DOHH2 (cell line): ENCODE measurements around the gene HLCS.

Experiments used
- CTCF ChIP-seq: fragments of 200-600 bp; sonication (generic); IDR thresholded peaks from one replicate; pipeline ENCODE4 v1.5.1; 2014; ENCODE audit warnings: antibody characterized with exemption, mild to moderate bottlenecking, low read depth, low read length; ENCODE audit not compliant: poor library complexity, severe bottlenecking
- EZH2phosphoT487 ChIP-seq: fragments of 200-600 bp; sonication (generic); IDR thresholded peaks from 2 replicates; pipeline ENCODE4 v1.6.1; 2017; ENCODE audit warnings: borderline replicate concordance, mild to moderate bottlenecking, antibody characterized with exemption, low read length, moderate library complexity, mixed read lengths

- TF ChIP-seq CTCF: no peak
- no peak for TF ChIP-seq EZH2phosphoT487
These were observed 262.7 kb downstream of the HLCS start for GRCh38 chr21:36703626-36704280.
